Measurements from ENCODE around the gene ITPK1. TPM values are rescaled to one million over a fixed set of nuclear protein-coding genes. Genes with fewer than 3 reads are reported as not detected.

Gene ITPK1
- polyA plus RNA-seq, 4 donors, result 30.4 to 34.3 (median 31.7) TPM

DNA sequence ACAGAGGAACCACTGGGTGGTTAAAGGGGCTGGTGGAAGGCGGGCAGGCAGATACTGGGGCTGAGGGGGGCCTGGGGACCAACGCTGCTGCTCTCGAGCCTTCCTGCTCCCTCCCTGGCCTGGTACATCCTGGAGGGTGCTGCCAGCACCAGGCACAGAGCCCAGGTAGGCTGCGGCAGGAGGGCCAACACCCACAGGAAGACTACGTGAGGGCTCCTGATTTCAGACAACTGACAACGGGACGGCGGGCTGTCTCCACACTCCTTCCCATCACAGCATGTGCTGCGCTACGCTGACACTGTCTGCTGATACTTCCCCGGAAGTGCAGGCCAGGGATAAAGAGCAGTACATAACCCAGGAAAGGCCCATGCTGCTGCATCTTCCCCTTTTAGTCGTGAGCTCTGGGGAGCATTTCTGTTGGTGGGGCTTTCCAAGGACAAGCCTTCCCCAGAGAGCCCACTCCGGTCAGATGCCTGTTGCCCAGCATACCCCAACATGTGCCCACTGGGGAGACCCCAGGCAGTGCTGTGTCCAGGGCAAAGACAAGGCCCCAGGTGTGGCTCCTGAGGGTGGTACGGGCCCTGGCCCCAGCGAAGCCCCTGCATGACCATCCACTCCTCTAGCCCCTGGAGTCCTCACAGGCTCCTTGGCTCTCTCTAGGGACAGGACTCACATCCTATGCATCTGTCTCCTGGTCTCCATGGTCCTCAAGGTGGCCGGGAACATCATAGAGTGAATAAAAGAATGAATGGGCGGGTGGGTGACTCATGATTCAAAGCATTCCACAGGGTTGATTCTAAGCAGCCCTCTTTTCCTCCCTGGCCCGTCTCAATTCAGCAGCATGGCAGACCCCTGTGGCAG lies 154.8 kb downstream of the ITPK1 start:
- DNase-seq (ENCODE audit: low read depth in 4 of 4, low spot score in 3 of 4), result no peak

DNA sequence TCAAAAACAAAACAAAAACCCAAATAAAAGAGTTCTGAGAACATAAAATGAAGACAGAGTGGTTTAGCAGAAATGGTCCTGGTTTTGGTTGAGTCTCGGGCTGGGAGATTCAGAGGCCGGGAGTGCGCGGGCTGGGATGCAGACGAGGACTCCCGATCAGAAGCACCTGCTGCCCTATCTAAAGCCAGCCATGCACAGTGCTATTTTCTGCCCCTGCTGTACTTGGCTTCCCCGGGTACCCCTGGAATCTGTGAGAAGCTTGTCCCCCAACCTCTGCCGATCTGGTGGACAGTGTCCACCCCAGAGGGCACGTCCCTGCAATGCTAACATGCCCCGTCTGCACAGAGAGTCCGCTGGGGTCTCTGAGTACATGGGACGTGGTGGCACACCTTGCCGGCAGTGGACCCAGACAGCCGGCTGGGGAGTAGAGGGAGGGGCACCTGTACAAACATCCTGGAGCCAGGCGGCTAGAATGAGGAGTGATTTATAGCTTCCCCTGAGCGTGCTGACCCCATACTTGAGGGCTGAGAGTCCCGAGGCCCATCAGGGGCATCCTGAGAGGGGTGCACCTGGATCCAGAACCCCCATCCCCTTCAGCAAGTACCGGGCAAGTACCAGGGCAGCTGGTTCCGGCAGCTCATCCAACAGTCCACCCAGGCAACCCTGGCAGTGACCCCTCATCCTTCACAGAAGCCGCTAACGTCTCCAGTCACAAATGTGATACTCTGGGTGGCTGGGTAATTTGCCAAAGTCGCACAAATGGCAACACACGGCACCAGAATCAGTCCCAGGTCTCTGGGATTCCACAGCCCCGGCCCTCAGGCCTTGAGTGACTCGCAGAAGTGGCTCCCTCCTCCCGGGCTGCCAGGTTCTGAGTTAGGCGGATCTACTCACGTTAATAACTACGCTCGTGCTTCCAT lies 155.7 kb downstream of the ITPK1 start:
- no peak for DNase-seq (ENCODE audit: low read depth in 4 of 4, low spot score in 3 of 4)

DNA sequence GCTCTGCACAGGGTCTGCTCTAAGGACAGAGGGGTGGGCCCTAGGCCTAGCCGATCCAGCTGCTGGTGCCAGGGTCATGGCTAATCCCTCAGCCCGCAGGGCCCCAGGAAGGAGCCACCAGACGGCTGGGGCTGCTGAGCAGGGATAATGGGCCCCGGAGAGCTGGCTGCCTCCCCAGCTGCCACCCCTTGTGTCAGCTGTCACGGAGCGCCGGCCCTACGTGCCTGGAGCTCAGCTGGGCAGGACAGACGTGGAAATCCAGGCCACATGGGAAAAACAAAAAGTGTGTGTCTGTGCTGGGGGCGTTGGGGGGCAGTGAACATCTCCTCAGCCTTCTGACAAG lies 156.6 kb downstream of the ITPK1 start:
- DNase-seq (ENCODE audit: low read depth in 4 of 4, low spot score in 3 of 4), result no peak

- DNase-seq (ENCODE audit: low read depth in 4 of 4, low spot score in 3 of 4), result no peak
Measured at GRCh38 chr14:92958373-92959188, 157.1 kb downstream of the ITPK1 start.

GRCh38 chr14:92956961-92957360 lies 158.8 kb downstream of the ITPK1 start:
- DNase-seq (ENCODE audit: low read depth in 4 of 4, low spot score in 3 of 4), result no peak

DNA sequence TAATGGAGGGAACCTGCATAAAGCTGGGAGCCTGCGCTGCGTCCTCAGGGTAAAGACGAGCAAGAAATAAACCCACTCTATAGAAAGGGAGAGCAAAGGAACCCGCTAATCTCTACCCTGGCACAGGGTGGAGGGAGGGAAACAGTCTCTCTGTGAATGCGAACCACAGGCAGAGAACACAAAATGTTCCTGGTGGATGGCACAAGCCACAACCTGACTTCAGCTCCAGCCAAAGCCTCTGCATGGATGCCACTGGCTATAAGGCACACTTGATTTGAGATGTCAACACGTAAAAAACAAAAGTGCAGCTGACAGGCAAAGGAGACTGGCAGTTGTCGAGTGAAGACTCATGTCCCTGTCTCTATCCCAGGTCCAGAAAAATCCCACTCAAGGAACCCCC lies 160.3 kb downstream of the ITPK1 start:
- no peak for DNase-seq (ENCODE audit: low read depth in 4 of 4, low spot score in 3 of 4)

- no peak for DNase-seq (ENCODE audit: low read depth in 4 of 4, low spot score in 3 of 4)
Measured at GRCh38 chr14:92954933-92955332, 160.8 kb downstream of the ITPK1 start.

- no peak for DNase-seq (ENCODE audit: low read depth in 4 of 4, low spot score in 3 of 4)
Measured at GRCh38 chr14:92953526-92953925, 162.2 kb downstream of the ITPK1 start.

GRCh38 chr14:92952481-92953298 lies 163.0 kb downstream of the ITPK1 start:
- DNase-seq (ENCODE audit: low read depth in 4 of 4, low spot score in 3 of 4), result no peak

DNA sequence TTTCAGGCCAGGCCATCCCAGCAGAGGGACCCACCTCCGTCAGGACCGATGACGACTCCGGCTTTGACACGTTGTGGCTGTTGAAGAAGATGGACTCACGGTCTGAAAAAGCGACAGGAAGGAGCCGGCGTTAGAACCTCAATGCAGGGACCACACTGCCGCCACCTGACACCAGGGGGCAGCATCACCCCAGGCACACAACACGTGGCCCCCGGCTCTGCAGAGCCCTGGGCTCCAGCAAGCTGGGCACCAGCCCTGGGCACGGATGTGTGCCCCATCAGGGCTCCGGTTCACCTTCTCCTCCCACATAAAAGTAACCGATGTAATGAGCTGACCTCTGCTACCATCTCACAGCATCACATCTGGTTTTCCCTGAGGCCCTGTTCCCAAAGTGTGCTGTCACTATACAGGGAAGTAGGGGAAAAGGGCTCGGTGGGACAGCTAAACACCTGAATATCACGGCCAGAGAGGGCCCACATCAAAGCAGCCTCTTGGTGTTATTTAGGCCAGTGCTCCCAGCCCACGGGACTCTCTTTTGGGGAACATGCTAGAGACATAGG lies 163.7 kb downstream of the ITPK1 start:
- DNase-seq (ENCODE audit: low read depth in 4 of 4, low spot score in 3 of 4), result peak in 3 of 4 donors; percentile 38 to 75 (median 39)

DNA sequence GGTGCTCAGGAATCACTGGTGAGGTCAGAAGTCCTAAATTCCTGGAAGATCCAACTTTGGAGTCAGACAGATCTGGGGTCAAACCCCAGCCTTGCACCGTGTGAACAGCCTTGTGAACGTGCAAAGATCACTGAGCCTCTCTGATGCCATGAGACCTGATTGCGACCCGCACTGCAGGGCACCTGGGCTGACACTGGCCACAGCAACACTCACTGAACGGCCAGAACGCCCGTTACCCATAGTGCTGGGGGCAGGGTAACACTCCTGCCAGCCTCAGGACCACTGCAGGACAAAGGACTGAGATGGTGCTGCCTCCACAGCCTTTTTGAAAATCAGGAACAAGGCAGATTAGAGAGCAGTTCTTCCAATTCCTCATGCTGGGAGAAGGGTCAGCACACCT lies 164.5 kb downstream of the ITPK1 start:
- DNase-seq (ENCODE audit: low read depth in 4 of 4, low spot score in 3 of 4), result no peak

GRCh38 chr14:92950773-92951172 lies 165.0 kb downstream of the ITPK1 start:
- no peak for DNase-seq (ENCODE audit: low read depth in 4 of 4, low spot score in 3 of 4)

DNA sequence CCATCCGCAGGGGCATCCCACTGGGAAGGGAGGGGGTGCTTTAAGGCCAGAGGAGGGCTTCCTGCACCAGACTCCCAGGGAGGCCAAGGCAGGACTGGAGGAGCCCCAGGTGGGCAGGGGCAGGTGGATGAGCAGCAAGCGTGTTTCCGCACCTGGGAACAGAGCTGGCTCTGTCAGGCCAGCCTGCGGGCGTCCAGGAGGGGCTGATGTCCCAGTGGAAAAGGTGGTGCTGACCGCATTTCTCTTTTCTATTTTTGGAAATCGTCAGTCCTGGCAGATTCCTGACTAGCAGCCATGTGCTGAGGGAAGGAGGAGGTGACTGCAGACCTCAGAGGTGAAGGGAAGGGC lies 165.6 kb downstream of the ITPK1 start:
- no peak for DNase-seq (ENCODE audit: low read depth in 4 of 4, low spot score in 3 of 4)

GRCh38 chr14:92949496-92950192 lies 166.1 kb downstream of the ITPK1 start:
- no peak for DNase-seq (ENCODE audit: low read depth in 4 of 4, low spot score in 3 of 4)

- DNase-seq (ENCODE audit: low read depth in 4 of 4, low spot score in 3 of 4), result no peak
Measured at GRCh38 chr14:92948647-92949046, 167.1 kb downstream of the ITPK1 start.

DNA sequence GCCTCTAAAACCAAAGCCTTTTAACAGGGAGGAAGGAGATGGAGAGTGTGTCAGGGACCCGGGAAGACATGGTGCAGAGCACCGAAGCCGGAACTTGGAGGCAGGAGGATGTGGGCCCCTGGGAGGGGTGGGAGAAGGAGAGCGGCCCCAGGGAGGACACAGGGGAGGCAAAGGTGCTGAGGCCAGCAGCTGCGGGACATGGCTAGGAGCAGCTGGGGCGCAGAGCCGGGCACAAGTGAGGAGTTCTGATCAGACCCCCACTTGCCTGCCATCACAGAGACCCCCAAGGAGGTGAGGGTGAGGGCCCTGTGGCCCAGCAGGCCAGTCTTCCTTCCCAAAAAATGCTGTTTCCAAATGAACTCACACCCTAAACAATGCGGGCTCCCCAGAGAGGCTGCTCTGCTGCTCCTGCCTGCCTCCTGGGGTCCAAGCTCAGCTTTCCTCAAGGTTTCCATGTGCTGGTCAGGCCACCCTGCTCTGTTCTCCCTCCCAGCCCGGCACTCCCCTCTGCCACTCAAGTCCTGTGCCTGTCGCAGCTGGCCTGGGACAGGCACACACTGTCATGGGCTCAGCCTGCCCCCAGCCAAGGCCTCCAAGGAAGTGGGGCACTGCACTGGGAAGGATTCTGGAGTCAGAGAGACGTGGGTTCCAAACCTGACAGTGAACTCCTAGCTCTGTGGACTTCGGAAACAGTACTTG lies 168.7 kb downstream of the ITPK1 start:
- DNase-seq (ENCODE audit: low read depth in 4 of 4, low spot score in 3 of 4), result no peak

GRCh38 chr14:92945959-92946846 lies 169.5 kb downstream of the ITPK1 start:
- no peak for DNase-seq (ENCODE audit: low read depth in 4 of 4, low spot score in 3 of 4)

DNA sequence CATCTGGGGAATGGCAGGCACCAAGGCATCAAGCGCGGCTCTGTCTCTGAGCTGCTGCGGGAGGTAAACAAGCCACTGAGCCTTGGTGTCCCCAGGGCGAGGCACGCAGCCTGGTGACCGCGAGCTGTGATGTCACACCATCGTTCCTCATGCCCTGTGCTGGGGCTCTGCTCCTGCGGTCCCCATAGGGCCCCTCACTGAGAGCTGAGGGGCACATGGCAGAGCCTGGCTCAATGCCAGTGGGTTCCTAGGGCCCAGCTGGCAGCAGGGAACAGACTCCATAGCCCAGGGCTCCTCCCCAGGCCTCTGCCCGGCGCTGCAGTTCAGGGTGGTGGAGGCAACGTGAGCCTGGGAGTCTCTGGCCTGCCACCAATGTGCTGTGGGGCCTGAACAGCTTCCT lies 170.2 kb downstream of the ITPK1 start:
- no peak for DNase-seq (ENCODE audit: low read depth in 4 of 4, low spot score in 3 of 4)

Measured in right renal pelvis (tissue), 4 donors.